GM12878 (cell line): ENCODE measurements around the gene TNIP1. TPM values are rescaled to one million over a fixed set of nuclear protein-coding genes. Genes with fewer than 3 reads are reported as not detected.

ENCODE experiments used
- CEBPZ ChIP-seq: fragments of 150-350 bp; IDR thresholded peaks from 2 replicates; pipeline ENCODE4 v1.6.1; 2016; ENCODE audit warnings: low read depth, low read length
- CREB1 ChIP-seq: IDR thresholded peaks from 2 replicates; pipeline ENCODE4 v1.6.1; 2012; ENCODE audit warnings: low read depth, mild to moderate bottlenecking, inconsistent platforms
- ESRRA ChIP-seq: IDR thresholded peaks from 2 replicates; pipeline ENCODE4 v1.6.1; 2012; ENCODE audit warnings: mild to moderate bottlenecking, low read length, improper control_type of control experiment
- ETV6 ChIP-seq, 2 experiments: fragments of 450-650 bp in 1 of 2; IDR thresholded peaks in 1 of 2; conservative IDR thresholded peaks in 1 of 2; 2 replicates each; pipeline ENCODE4 v1.6.1; 2014; ENCODE audit warnings: antibody characterized with exemption in 1 of 2, borderline replicate concordance in 1 of 2, low read depth in 1 of 2, mild to moderate bottlenecking in 1 of 2, moderate library complexity in 1 of 2
- FOXK2 ChIP-seq: fragments of 450-650 bp; IDR thresholded peaks from 2 replicates; pipeline ENCODE4 v1.6.1; 2017; ENCODE audit warnings: mild to moderate bottlenecking, moderate library complexity
- LARP7 ChIP-seq: fragments of 450-650 bp; IDR thresholded peaks from 2 replicates; pipeline ENCODE4 v1.6.1; 2017; ENCODE audit warnings: mild to moderate bottlenecking
- NR2C1 ChIP-seq: fragments of 450-650 bp; IDR thresholded peaks from 2 replicates; pipeline ENCODE4 v1.6.1; 2017; ENCODE audit warnings: antibody characterized with exemption, mild to moderate bottlenecking, moderate library complexity
- NR2C2 ChIP-seq: IDR thresholded peaks from 2 replicates; pipeline ENCODE4 v1.6.1; 2011; ENCODE audit warnings: borderline replicate concordance, low read depth; ENCODE audit not compliant: control insufficient read depth, insufficient read length
- RAD21 ChIP-seq: IDR thresholded peaks from 2 replicates; pipeline ENCODE4 v1.6.1; 2011; ENCODE audit warnings: mild to moderate bottlenecking, low read depth, low read length, moderate library complexity; ENCODE audit not compliant: insufficient read depth
- RELA ChIP-seq: fragments of 450-650 bp; IDR thresholded peaks from 2 replicates; pipeline ENCODE4 v1.8.0; 2014; ENCODE audit warnings: borderline replicate concordance; ENCODE audit not compliant: partially characterized antibody
- REST ChIP-seq: IDR thresholded peaks from 2 replicates; pipeline ENCODE4 v1.6.1; 2012; ENCODE audit warnings: mild to moderate bottlenecking, low read depth, low read length
- SMAD5 ChIP-seq: IDR thresholded peaks from 2 replicates; pipeline ENCODE4 v1.6.1; 2016; ENCODE audit warnings: antibody characterized with exemption, low read depth
- SP1 ChIP-seq: IDR thresholded peaks from one replicate; pipeline ENCODE4 v1.6.1; 2011; ENCODE audit warnings: low read depth, low read length
- SPI1 ChIP-seq: IDR thresholded peaks from 2 replicates; pipeline ENCODE4 v1.6.1; 2011; ENCODE audit warnings: low read depth, mild to moderate bottlenecking, low read length, moderate library complexity, borderline replicate concordance; ENCODE audit not compliant: insufficient read depth
- STAT1 ChIP-seq: fragments of 450-650 bp; conservative IDR thresholded peaks from 2 replicates; pipeline ENCODE4 v1.6.1; 2014; ENCODE audit warnings: antibody characterized with exemption, mild to moderate bottlenecking
- ZBTB40 ChIP-seq: fragments of 450-650 bp; IDR thresholded peaks from 2 replicates; pipeline ENCODE4 v1.6.1; 2016; ENCODE audit warnings: mild to moderate bottlenecking, moderate library complexity, borderline replicate concordance
- polyA plus RNA-seq, 11 experiments: library from polyadenylated mRNA; depleted of rRNA in 4 of 11; unstranded in 6 of 11; stranded (reverse) in 5 of 11; fragments of >200 nt; fragmentation: Nextera tagmentation in 4 of 11; fragmentation: Illumina TruSeq in 1 of 11; extraction: Ambion mirVana in 4 of 11; extraction: Trizol in 1 of 11; gene quantifications; 1 replicate in 1 of 11; 2 replicates in 10 of 11; pipeline versions ENCODE4 v1.2.1 to v1.2.3, GENCODE V29; 2011 to 2016; ENCODE audit warnings: inconsistent platforms in 2 of 11, missing spikeins in 2 of 11, low read depth in 1 of 11
- total RNA-seq, 4 experiments: library from RNA; depleted of rRNA in 3 of 4; stranded (reverse); fragments of >200 nt in 3 of 4; fragmentation: Illumina TruSeq in 1 of 4; extraction: Trizol in 1 of 4; gene quantifications; 2 replicates each; pipeline versions ENCODE4 v1.2.1 to v1.2.3, GENCODE V29; 2013 to 2021

The TNIP1 gene
- total and polyA plus RNA-seq, 10 of the 15 experiments (the other 5 are each of a cell fraction or from before 2014, with no cell fraction given): 4.4 to 279 (median 150) TPM

GRCh38 chr5:151080613-151081430 is at the start of gene TNIP1 (continued):
- TF ChIP-seq REST: no peak
- peak; percentile 82; the same call in 1 of the 2 replicates for TF ChIP-seq LARP7
- peak; percentile 68; the same call in 1 of the 2 replicates for TF ChIP-seq ZBTB40
- no peak; the same call in 1 of the 2 replicates for TF ChIP-seq ESRRA
- TF ChIP-seq SPI1: peak; percentile 63; the same call in 1 of the 2 replicates
- peak; percentile 99 for TF ChIP-seq RELA
- TF ChIP-seq CEBPZ: no peak; the same call in 1 of the 2 replicates
- peak; percentile 86 for TF ChIP-seq SP1
- TF ChIP-seq SMAD5: no peak
- TF ChIP-seq STAT1: no peak; the same call in 1 of the 2 replicates
- no peak for TF ChIP-seq NR2C2
- TF ChIP-seq FOXK2: no peak
- peak in 1 of 2 experiments; percentile 58; a peak in 1 of 4 replicates for TF ChIP-seq ETV6 (conservative IDR thresholded peaks at IDR 0.05 in 1 of 2, IDR thresholded peaks at IDR 0.05 in 1 of 2; ENCODE audit: borderline replicate concordance in 1 of 2, low read depth in 1 of 2)
- no peak; the same call in 1 of the 2 replicates for TF ChIP-seq NR2C1
- TF ChIP-seq RAD21: no peak
- no peak for TF ChIP-seq CREB1
